HepG2 (cell line): Measurements from ENCODE around the gene FUT8. TPM values are rescaled to one million over a fixed set of nuclear protein-coding genes. Genes with fewer than 3 reads are reported as not detected.

Experiments used
- ATAC-seq: fragments of 200-7000 bp; cut with Tn5 transposase; 3 replicates; pipeline ENCODE4 v1.9.1; 2020; ENCODE audit warnings: mild to moderate bottlenecking, moderate library complexity
- BruUV-seq: library from RNA; stranded (reverse); fragments of 400-500 nt; replicated peaks from 2 replicates; lab custom pipeline; 2021; lab: Mats Ljungman, UMichigan
- CTCF ChIA-PET: fragments of 300-600 bp; formaldehyde crosslinking; extraction: SDS; loops from one replicate; lab custom pipeline; 2021; ENCODE audit warnings: low total read pairs, inconsistent platforms, low intra/inter-chr PET ratio; lab: Yijun Ruan, JAX
- POLR2A ChIA-PET: fragments of 350-600 bp; sonication (Branson Sonifier 250); formaldehyde crosslinking; loops from one replicate; lab custom pipeline; 2020; ENCODE audit warnings: antibody characterized with exemption, inconsistent platforms; lab: Yijun Ruan, JAX
- DNase-seq: peaks from one replicate; pipeline ENCODE4 v3.0.0-alpha.2; 2015; ENCODE audit warnings: low spot score
- FAIRE-seq: peaks from 3 replicates; lab custom pipeline; 2011; peaks lifted over from hg19 to GRCh38; lab: Jason Lieb, UNC
- H2AFZ ChIP-seq: one replicate; pipeline ENCODE4 v1.6.1; 2011; ENCODE audit warnings: low read length, inconsistent platforms
- H3K27ac ChIP-seq: fragments of 300-600 bp; 3 replicates; pipeline ENCODE4 v1.8.0; 2011; ENCODE audit warnings: mixed run types, mild to moderate bottlenecking, mixed read lengths, low read length, inconsistent platforms; ENCODE audit not compliant: insufficient read depth; ENCODE audit errors: extremely low read length
- H3K27me3 ChIP-seq, 2 experiments: fragments of 200-600 bp in 1 of 2; 2 replicates in 1 of 2; 3 replicates in 1 of 2; pipeline versions ENCODE4 v1.6.0 to v1.8.0; 2011; ENCODE audit warnings: low read length in 2 of 2, mild to moderate bottlenecking in 2 of 2, moderate library complexity in 2 of 2, inconsistent platforms in 1 of 2; ENCODE audit not compliant: insufficient read depth in 2 of 2, control insufficient read depth in 1 of 2
- H3K36me3 ChIP-seq, 2 experiments: fragments of 200-600 bp in 1 of 2; replicated peaks in 1 of 2; 2 replicates in 1 of 2; 3 replicates in 1 of 2; pipeline versions ENCODE4 v1.5.1 to v1.8.0; 2011; ENCODE audit warnings: low read length in 2 of 2, inconsistent platforms in 1 of 2; ENCODE audit not compliant: insufficient read depth in 2 of 2, control insufficient read depth in 1 of 2
- H3K4me1 ChIP-seq: 2 replicates; pipeline ENCODE4 v1.5.1; 2012; ENCODE audit warnings: low read length, inconsistent platforms; ENCODE audit not compliant: insufficient read depth
- H3K4me2 ChIP-seq: 2 replicates; pipeline ENCODE4 v1.6.0; 2011; ENCODE audit warnings: low read depth, low read length, inconsistent platforms
- H3K4me3 ChIP-seq, 3 experiments: fragments of 200-600 bp in 1 of 3; sonication (generic), shearing (Covaris generic) in 1 of 3; replicated peaks in 1 of 3; 2 replicates each; pipeline ENCODE4 v1.5.1; 2011 to 2016; ENCODE audit warnings: low read length in 3 of 3, inconsistent platforms in 2 of 3, low read depth in 2 of 3, mild to moderate bottlenecking in 2 of 3, control low read depth in 1 of 3, mixed read lengths in 1 of 3; ENCODE audit not compliant: insufficient read depth in 1 of 3
- H3K79me2 ChIP-seq: one replicate; pipeline ENCODE4 v1.6.1; 2011; ENCODE audit warnings: low read length, inconsistent platforms; ENCODE audit not compliant: insufficient read depth
- H3K9ac ChIP-seq: 2 replicates; pipeline ENCODE4 v1.6.0; 2011; ENCODE audit warnings: mild to moderate bottlenecking, low read depth, low read length, inconsistent platforms; ENCODE audit not compliant: insufficient read depth
- H3K9me3 ChIP-seq: 2 replicates; pipeline ENCODE4 v1.5.1; 2012; ENCODE audit warnings: mild to moderate bottlenecking, low read length
- H4K20me1 ChIP-seq: 2 replicates; pipeline ENCODE4 v1.6.0; 2011; ENCODE audit warnings: inconsistent platforms, mild to moderate bottlenecking, low read length, moderate library complexity; ENCODE audit not compliant: insufficient read depth
- CBX1 ChIP-seq: IDR thresholded peaks from one replicate; pipeline ENCODE4 v1.6.1; 2016; ENCODE audit warnings: antibody characterized with exemption, low read depth
- CEBPB ChIP-seq: IDR thresholded peaks from 2 replicates; pipeline ENCODE4 v1.6.1; 2011; ENCODE audit warnings: low read depth, low read length, improper control_type of control experiment, borderline replicate concordance
- DR1 ChIP-seq: sonication (generic); formaldehyde crosslinking; IDR thresholded peaks from 2 replicates; pipeline ENCODE4 v1.8.0; 2021; ENCODE audit warnings: mild to moderate bottlenecking, missing genetic modification reagents, inconsistent platforms
- FOXA1 ChIP-seq, 2 experiments: fragments of 450-650 bp in 1 of 2; sonication (generic) in 1 of 2; formaldehyde crosslinking in 1 of 2; IDR thresholded peaks; 2 replicates each; pipeline versions ENCODE4 v1.4.0 to v1.6.1; 2016 to 2020; ENCODE audit warnings: missing genetic modification reagents in 1 of 2
- GATA4 ChIP-seq: sonication (generic); IDR thresholded peaks from 2 replicates; pipeline ENCODE4 v1.6.1; 2016; ENCODE audit warnings: antibody characterized with exemption, low read depth, borderline replicate concordance
- GLI4 ChIP-seq: sonication (generic); formaldehyde crosslinking; IDR thresholded peaks from 2 replicates; pipeline ENCODE4 v1.5.1; 2020; ENCODE audit warnings: missing genetic modification reagents, mild to moderate bottlenecking, moderate library complexity, borderline replicate concordance
- HDAC1 ChIP-seq: sonication (generic); formaldehyde crosslinking; IDR thresholded peaks from 2 replicates; pipeline ENCODE4 v1.5.1; 2020; ENCODE audit warnings: mild to moderate bottlenecking, missing genetic modification reagents
- HNRNPLL ChIP-seq: fragments of 200-400 bp; formaldehyde crosslinking; IDR thresholded peaks from 2 replicates; pipeline ENCODE4 v1.6.1; 2017; ENCODE audit warnings: mild to moderate bottlenecking, low read depth, low read length; ENCODE audit not compliant: poor library complexity, severe bottlenecking
- JDP2 ChIP-seq: sonication (generic); formaldehyde crosslinking; IDR thresholded peaks from 2 replicates; pipeline ENCODE4 v1.8.1; 2022; ENCODE audit warnings: missing genetic modification reagents, borderline replicate concordance
- MED8 ChIP-seq: sonication (generic); formaldehyde crosslinking; IDR thresholded peaks from 2 replicates; pipeline ENCODE4 v1.8.1; 2023; ENCODE audit warnings: mild to moderate bottlenecking, missing genetic modification reagents; ENCODE audit not compliant: insufficient replicate concordance
- MZF1 ChIP-seq: sonication (generic); formaldehyde crosslinking; IDR thresholded peaks from 2 replicates; pipeline ENCODE4 v1.8.1; 2023; ENCODE audit warnings: mild to moderate bottlenecking, missing genetic modification reagents, borderline replicate concordance
- PPARG ChIP-seq: conservative IDR thresholded peaks from 2 replicates; pipeline ENCODE4 v1.6.1; 2016; ENCODE audit warnings: missing biosample characterization, missing genetic modification reagents
- SALL2 ChIP-seq: sonication (generic); formaldehyde crosslinking; IDR thresholded peaks from 2 replicates; pipeline ENCODE4 v1.8.1; 2023; ENCODE audit warnings: mild to moderate bottlenecking, missing genetic modification reagents, inconsistent platforms
- ZBTB25 ChIP-seq: IDR thresholded peaks from 2 replicates; pipeline ENCODE4 v1.6.1; 2018; ENCODE audit warnings: missing genetic modification reagents
- ZNF282 ChIP-seq: fragments of 450-650 bp; IDR thresholded peaks from 2 replicates; pipeline ENCODE4 v1.6.1; 2018; ENCODE audit not compliant: partially characterized antibody
- ZNF615 ChIP-seq: sonication (generic); formaldehyde crosslinking; IDR thresholded peaks from 2 replicates; pipeline ENCODE4 v1.5.0; 2020; ENCODE audit warnings: mild to moderate bottlenecking, missing genetic modification reagents, borderline replicate concordance
- ZNF740 ChIP-seq: sonication (generic); formaldehyde crosslinking; IDR thresholded peaks from 2 replicates; pipeline ENCODE4 v1.4.0; 2020; ENCODE audit warnings: missing genetic modification reagents
- ZNF782 ChIP-seq: sonication (generic); formaldehyde crosslinking; IDR thresholded peaks from 2 replicates; pipeline ENCODE4 v1.4.0; 2020; ENCODE audit warnings: missing genetic modification reagents, mild to moderate bottlenecking, borderline replicate concordance
- WGBS: methylation state at CpG from one replicate; pipeline ENCODE4 v1.1.6; 2017; ENCODE audit warnings: low lambda C conversion rate; 5-methylcytosine and 5-hydroxymethylcytosine counted together
- in situ Hi-C: cut with HindIII; loops from 2 replicates; pipeline ENCODE4 v1.10.0; 2017; ENCODE audit warnings: low pct_unique_long_range_greater_than_20kb; ENCODE audit not compliant: extremely low pct_ligation_motif_present
- intact Hi-C: fragments of 100-400 bp; cut with micrococcal nuclease; formaldehyde crosslinking; loops from one replicate; pipeline ENCODE4 v1.10.0; 2022; ENCODE audit not compliant: unreplicated experiment
- polyA plus RNA-seq, 8 experiments: library from polyadenylated mRNA; depleted of rRNA in 3 of 8; stranded (reverse) in 7 of 8; unstranded in 1 of 8; fragments of >200 nt; fragmentation: Illumina TruSeq in 4 of 8; extraction: Trizol in 4 of 8; gene quantifications; 2 replicates each; pipeline versions ENCODE4 v1.2.1 to v1.2.3, GENCODE V29; 2011 to 2016; ENCODE audit warnings: low read depth in 4 of 8, missing spikeins in 1 of 8, mixed read lengths in 1 of 8; ENCODE audit not compliant: insufficient read depth in 1 of 8
- total RNA-seq, 5 experiments: library from RNA; depleted of rRNA; stranded (reverse); fragments of >200 nt; fragmentation: Illumina TruSeq; extraction: Trizol; gene quantifications; 2 replicates each; pipeline ENCODE4 v1.2.3, GENCODE V29; 2016; ENCODE audit warnings: low read depth in 1 of 5

FUT8 gene
- total and polyA plus RNA-seq, 2 of the 13 experiments (the other 11 are each of a cell fraction or from before 2014, with no cell fraction given): 9.3 to 17.5 TPM

- no peak for TF ChIP-seq ZNF615 (CRISPR knock-in tag)
These were observed 78.7 kb downstream of the FUT8 start (continued) for GRCh38 chr14:65491274-65491673.

GRCh38 chr14:65492266-65492665, 79.7 kb downstream of the FUT8 start:
- Histone ChIP-seq H3K27ac (no peak overlapping the region), H3K36me3 (no peaks in the 10 kb centered on the region), H4K20me1 (no peaks in the 10 kb centered on the region), H3K9me3 (no peaks in the 10 kb centered on the region), H3K4me1 (no peaks in the 10 kb centered on the region), H2AFZ (no peak overlapping the region), H3K4me2 (no peak overlapping the region), H3K9ac (no peak overlapping the region), H3K27me3 (no peaks in the 10 kb centered on the region), H3K4me3 (no peak overlapping the region), H3K79me2 (no peaks in the 10 kb centered on the region)
- in situ Hi-C loops: no loop called here
- intact Hi-C loops: no loop called here
- no peak for FAIRE-seq
- no TSS peak for BruUV-seq
- no peak for DNase-seq
- 99% methylated on average over 3 of the region's 3 CpGs for WGBS
- ATAC-seq: no peak
- ChIA-PET CTCF (no interaction called here), POLR2A (no interaction called here)
- no peak for TF ChIP-seq ZNF782
- no peak for TF ChIP-seq DR1
- TF ChIP-seq HNRNPLL: no peak
- no peak for TF ChIP-seq GLI4 (CRISPR knock-in tag)
- TF ChIP-seq ZNF740: no peak
- no peak for TF ChIP-seq ZNF282

GRCh38 chr14:65495196-65495595, 82.7 kb downstream of the FUT8 start:
- intact Hi-C loops: no loop called here
- Histone ChIP-seq H4K20me1 (no peaks in the 10 kb centered on the region), H3K27ac (no peak overlapping the region), H3K4me1 (no peaks in the 10 kb centered on the region), H3K4me3 (no peak overlapping the region), H3K9me3 (no peaks in the 10 kb centered on the region), H3K9ac (no peak overlapping the region), H3K36me3 (no peaks in the 10 kb centered on the region), H3K4me2 (no peak overlapping the region), H2AFZ (no peak overlapping the region), H3K27me3 (no peaks in the 10 kb centered on the region), H3K79me2 (no peaks in the 10 kb centered on the region)
- BruUV-seq: no TSS peak
- DNase-seq (no peak), ATAC-seq (no peak), FAIRE-seq (no peak)
- POLR2A ChIA-PET: no interaction called here
- WGBS: 84% methylated on average over 1 of the region's 1 CpG
- CTCF ChIA-PET: no interaction called here
- in situ Hi-C loops: no loop called here
- TF ChIP-seq PPARG: no peak
- TF ChIP-seq MZF1 (CRISPR knock-in tag): no peak
- TF ChIP-seq CEBPB: no peak
- TF ChIP-seq CBX1: no peak
- no peak for TF ChIP-seq ZBTB25 (CRISPR knock-in tag)
- TF ChIP-seq FOXA1 (IDR thresholded peaks at IDR 0.05): no peak
- TF ChIP-seq FOXA1 (CRISPR knock-in tag; IDR thresholded peaks at IDR 0.05): no peak
- TF ChIP-seq SALL2: no peak
- TF ChIP-seq HDAC1: no peak
- TF ChIP-seq MED8 (CRISPR knock-in tag): no peak
- TF ChIP-seq GATA4: no peak
- TF ChIP-seq JDP2 (CRISPR knock-in tag): no peak
- TF ChIP-seq ZNF740: no peak
